NCI-H748 (cell line): ENCODE results near the gene COLEC11.

Experiments used
- DNase-seq: peaks from one replicate; lab custom pipeline; 2025; ENCODE audit not compliant: unreplicated experiment; lab: John Stamatoyannopoulos, UW

COLEC11 gene

DNA sequence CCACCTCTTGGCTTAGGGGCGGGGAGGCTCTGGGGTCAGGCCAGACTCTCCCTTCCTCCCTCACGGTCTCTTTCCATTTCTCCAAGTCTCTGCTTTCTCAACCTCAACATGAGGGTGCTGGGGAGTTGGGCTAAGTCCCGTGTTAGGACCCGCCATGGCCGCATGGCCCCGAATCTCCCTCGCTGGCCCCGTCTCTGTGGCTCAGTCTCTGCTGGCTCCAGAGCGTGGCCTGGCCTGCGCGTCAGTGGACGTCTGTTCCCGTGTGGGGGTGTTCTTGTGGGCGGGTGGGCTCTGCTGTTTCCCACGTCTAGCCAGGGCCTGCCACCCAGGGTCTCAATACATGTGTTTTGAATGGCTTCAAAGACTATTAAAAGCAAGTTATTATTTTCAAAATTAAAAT lies 75.5 kb downstream of the COLEC11 start:
- no peak for DNase-seq

DNA sequence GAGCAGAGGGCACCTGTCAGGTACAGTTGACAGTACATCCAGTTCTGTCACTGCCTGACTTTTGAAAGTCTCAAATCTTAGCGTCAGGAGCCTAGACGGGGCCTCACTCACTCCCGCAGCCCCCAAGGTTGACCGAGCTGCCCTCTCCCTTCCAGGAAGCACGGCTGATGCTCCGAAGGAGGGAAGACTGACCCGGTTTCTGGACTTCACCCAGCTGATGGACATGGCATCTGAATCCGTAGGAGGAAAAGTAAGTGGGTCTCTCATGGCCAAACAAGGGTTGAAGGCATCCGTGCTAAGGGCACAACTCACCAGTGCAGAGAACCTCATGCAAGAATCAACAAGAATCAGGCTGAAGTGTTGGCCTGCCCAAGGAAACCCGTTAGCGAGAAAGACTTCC lies 76.0 kb downstream of the COLEC11 start:
- no peak for DNase-seq

DNA sequence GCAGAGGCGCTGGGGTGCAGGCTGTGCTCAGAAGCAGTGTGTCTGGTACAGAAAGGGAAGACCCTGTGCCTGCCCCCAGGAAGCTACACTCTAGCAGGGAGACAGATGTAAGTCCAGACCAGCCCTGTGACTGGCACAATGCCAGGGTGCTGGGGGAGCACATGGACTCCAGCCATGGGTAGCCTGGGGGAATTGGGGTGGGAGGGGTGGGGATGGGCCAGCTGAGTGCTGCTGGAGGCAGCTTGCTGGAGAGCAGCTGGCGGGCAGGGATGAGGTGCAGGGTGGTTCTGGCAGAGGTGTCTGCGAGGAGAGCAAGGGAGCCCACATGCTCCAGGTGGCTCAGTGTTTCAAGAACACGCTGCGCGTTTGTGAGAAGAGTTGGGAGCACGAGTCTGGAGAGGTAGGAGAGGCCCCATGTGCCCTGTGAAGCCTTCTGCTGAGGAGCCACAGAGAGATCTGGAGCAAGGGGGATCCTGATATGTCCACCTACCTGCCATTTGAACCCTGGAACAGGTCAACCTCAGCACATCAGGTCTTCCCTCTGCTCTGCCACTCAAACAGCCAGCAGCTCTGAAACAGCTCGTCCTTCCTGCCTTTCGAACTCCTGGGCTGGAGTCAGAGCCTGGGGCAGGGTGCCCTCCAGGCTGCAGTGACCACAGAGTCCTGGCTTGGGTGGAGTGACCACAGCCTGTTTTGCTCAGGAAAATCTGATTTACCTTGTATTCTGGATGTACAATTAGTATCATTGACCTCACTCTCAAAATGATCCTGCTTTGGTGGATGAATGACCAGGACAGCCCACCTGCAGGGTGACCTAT lies 78.2 kb downstream of the COLEC11 start:
- DNase-seq = no peak

DNA sequence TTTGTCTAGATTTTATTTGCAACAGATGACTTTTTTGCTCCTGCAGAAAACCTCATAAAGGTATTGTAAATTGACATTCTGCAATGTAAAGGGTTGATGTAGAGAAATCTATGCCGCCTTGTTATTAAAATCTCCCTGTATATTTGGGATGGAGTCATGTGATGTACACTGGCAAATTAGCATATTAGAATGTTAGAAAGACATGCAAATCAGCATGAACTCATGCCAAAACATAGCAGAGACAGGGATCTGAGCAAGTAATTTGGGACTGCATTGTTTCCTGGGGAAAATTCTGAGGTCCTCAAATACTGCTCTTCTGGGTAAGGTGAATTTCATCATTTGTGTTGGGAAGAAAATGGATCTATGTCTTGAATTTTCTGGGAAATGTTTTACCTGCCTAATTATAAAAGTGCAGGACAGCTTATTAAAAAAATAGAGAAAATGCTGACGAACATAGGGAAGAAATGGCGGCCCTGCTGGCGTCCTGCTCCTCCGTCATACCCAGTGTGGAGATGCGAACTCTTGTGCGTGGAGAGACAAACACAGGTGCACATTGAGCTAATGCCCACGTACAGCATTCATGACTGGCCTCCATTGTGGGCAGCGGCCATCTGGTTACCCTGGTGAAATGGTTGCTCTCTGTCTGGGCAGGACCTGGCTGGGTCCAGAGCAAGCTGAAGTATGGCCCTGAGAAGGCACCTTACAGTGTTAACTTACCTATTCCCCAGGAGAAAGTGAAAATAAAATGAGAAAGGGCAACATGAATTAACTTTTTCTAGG lies 79.3 kb downstream of the COLEC11 start:
- no peak for DNase-seq

DNA sequence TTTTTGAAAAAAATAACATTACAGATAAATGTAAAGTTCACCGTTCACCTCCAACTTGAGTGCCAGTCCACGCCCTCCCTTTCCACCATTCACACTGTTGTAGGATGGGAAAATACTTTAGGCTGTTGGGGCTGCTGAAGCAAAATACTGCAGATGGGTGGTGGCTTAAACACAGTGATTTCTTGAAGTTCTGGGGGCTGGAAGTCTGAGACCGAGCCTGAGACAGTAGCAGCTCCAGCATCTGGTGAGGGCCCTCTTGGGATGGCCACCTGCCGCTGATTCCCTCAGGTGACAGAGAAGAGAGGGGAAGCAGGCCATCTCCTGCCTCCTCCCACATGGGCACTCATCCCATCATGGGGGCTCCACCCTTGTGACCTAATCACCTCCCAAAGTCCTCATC lies 80.8 kb downstream of the COLEC11 start:
- DNase-seq = no peak

DNA sequence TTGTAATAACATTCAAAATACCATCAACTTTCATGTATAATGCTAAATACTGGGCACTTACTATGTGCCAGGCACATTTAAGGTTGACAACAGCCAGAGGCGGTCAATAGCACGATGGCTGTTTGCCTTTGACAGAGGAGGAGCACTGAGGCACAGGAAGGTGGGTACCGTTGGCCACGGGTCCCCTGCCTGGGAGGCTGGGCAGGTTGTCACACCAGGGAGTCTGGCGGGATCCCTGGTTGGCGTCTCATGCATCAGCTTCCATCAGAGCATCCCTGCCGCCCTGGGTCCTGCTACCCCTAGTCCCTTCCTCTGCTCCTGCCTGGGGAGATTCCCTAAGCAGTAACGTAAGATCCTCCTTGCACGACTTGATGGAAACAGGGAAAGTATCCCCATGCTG lies 82.5 kb downstream of the COLEC11 start:
- DNase-seq = no peak

DNA sequence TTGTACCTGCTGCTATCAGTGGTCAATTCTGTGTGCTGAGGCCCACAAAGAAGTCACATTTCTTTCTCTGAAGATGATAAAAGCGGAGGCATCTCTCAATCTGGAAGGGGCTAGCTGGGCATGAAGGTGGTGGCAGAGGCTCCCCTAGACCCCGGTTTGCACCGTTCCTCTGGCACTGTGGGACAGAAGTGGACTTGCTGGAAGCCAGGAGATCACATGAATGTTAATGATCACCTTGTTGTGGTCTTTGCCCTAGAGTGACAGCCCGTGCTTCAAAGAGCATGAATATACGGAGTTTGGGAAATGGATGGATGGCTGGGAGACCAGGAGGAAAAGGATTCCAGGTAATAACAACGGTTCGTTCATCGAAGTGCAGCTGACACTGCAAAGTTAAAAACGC lies 83.3 kb downstream of the COLEC11 start:
- no peak for DNase-seq

DNA sequence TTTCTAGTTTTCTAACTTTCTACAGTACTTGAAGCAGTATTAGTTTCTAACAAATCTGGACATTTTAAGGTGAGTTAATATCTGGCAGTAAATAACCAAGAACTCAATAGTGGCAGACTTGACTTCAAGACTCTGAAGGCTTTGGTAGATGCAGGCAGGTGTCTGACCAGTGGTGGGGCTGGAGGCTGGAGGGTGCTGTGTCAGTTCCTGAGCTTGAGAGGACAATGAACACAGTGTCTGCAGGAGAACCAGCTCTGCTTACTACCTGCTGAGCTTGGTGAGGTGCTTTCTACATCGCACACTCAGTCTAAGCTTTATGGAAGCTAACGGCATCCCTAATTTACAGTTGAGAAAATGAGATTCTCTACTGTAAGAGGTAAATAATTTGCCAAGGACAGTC lies 84.3 kb downstream of the COLEC11 start:
- no peak for DNase-seq

DNA sequence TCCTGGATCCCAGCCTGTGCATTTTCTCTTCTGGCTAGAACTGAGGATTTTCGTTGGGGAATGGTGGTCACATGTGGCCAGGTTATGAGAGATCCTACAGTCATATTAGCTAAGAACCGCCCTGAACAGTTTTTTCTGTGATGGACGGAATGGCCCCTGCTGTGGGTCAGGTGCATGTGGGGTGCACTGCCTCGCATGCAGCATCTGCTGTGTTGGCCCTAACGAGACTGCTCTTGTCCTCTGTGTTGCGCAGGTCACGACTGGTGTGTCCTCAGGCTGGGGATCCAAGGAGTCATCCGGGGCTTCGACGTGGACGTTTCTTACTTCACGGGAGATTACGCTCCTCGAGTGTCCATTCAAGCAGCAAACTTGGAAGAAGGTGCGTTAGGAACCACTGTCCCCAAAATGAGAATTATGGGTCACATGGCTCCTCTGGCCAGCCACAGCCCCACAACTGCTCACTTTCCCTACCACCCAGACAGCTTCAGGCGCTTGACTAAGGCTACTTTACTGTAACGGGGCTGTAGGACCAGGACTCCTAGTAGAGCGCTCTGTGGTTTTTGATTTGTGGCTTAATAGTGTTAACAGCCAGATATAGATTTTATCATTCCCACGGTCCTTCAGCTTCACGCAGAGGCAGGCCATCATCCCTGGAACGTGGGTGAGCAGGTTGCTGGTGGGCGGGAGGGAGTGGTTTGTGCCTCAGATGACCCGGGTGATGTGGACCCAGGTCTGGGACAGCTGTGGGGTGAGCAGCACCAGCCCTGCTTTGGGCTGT lies 84.9 kb downstream of the COLEC11 start:
- no peak for DNase-seq

DNA sequence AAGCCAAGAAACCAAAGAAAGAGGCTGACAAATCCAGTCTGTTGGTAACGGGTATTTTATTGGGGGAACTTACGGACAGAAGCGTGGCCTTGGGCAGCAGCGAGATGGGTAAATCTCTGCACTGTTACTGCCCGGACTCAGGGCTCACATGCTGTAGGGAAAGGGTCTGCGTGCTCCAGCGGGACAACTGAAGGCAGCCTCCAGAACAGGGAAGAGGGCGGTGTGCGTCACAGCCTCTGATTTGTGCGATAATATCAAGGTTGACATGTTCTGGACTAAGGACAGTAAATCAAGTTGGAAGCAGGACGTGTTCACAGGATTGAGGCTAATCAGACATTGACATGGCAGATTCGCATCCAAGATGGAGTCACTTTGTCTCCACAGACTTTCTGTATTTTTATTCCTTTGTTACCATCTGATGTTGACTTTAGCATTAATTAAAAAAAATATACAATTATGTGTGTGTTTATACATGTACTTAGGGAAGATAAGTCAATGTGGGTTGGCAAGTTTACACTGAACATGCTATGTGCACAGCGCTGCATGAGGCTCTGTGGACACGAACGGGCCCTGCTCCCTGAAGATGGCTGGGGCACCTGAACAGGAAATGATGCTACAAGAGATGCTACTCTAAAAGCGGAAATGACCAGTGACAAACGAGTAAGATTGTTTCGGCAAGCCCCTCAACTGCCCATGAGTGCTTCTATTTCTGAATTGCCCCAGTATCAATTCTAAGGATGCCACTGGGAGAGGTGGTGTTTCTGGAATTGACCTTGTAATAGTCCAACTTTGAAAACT lies 85.8 kb downstream of the COLEC11 start:
- DNase-seq = no peak

DNA sequence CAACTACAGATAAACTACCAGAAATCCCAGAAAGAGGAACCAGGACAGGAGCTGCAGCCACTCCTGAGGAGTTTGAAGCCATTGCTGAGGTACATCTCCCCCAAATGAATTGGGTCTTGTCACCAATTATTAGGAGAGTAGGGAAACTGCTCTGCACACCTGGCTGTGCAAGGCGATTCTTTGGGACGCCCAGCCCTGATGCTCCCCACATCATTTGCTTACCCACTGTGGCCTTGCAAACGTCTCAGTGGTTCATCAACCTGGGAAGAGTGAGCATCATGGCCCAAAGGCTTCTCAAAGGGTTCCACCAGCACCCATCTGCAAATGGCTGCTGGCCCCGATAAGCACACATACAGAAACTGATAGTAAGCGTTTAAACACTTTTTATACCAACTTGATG lies 86.7 kb downstream of the COLEC11 start:
- DNase-seq = no peak

DNA sequence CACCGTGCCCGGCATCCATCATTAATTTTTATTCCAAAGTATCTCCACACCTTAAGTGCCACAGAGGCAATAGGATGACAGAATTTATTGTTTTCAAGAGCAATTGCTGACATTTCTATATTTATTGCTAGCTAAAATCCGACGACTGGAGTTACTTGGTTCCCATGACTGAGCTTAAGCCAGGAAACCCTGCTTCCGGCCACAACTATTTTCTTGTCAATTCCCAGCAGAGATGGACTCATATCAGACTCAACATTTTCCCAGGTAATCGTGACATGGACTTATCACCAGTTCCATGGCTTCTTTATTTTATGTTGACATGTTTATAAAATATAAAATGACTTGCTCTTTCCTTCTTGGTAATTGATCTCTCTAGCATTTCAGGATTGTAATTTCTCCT lies 87.9 kb downstream of the COLEC11 start:
- DNase-seq = no peak

DNA sequence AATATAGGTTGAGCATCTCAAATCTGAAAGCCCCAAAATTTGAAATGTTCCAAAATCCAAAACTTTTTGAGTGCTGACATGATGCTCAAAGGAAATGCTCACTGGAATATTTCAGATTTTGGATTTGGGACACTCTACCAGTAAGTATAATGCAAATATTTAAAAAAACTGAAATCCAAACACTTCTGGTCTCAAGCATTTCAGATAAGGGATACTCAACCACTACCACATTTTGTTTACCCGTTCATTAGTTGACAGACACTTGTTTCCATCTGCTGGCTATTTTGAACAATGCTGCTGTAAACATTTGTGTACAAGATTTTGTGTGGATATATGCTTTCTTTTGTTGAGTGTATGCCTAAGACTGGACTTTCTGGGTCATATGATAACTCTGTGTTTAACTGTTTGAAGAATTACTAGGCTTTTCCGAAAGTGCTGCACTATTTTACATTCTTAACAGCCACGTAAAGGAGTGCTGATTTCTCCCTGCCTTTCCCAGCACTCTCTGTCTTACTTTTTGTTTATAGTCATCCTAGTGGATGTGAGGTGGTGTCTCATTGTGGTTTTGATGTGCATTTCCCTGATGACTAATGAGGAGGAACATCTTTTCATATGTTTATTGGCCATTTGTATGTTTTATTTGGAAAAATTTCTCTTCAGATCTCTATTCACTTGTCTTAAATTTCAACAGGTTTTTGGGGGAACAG lies 89.0 kb downstream of the COLEC11 start:
- no peak for DNase-seq

DNA sequence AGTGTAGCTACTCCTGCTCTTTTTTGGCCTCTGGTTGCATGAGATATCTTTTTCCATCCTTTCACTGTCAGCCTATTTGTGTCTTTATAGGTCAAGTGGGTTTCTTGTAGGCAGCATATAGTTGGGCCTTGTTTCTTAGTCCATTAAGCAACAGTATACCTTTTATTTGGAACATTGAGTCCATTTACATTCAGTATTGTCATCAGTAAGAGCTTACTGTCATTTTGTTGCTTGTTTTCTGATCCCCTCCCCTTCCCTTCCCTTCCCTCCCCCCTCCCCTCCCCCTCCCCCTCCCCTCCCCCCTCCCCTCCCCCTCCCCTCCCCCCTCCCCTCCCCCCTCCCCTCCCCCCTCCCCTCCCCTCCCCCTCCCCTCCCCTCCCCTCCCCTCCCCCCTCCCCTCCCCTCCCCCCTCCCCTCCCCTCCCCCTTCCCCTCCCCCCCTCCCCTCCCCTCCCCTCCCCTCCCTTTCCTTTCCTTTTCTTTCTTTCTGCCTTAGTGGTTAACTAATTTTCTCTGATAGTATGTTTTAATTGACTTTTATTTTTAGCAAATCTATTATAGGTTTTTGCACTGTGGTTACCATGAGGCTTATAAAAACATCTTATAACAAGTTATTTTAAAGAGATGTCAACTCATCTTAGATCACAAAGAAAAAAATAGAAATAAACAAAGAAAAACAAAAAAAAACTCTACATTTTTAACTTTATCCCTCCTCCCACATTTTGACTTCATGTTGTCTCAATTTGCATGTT lies 95.3 kb downstream of the COLEC11 start:
- DNase-seq = no peak

DNA sequence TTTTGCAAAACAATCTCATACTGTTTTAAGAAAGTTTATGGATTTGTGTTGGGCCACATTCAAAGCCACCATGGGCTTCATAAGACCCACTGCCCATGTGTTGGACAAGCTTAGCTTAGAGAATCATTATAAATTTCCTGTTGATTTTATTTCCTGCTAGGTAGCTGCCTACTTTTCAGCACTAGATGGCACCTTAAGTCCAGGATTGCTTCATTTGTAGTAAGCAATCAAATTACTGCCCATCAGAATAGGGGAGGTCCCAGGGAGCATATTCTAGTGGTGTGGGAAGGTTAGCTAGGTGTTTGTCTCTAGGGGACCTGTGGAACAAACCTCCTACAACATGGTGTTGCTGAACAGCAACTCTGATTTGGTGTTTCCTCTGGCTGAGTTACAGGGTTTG lies 97.5 kb downstream of the COLEC11 start:
- DNase-seq = peak; percentile 74
